Measurements from ENCODE around the gene NR0B1. TPM values are rescaled to one million over a fixed set of nuclear protein-coding genes. Genes with fewer than 3 reads are reported as not detected.

Gene NR0B1
- total RNA-seq, 4 donors from 2014 or later: not detected

DNA sequence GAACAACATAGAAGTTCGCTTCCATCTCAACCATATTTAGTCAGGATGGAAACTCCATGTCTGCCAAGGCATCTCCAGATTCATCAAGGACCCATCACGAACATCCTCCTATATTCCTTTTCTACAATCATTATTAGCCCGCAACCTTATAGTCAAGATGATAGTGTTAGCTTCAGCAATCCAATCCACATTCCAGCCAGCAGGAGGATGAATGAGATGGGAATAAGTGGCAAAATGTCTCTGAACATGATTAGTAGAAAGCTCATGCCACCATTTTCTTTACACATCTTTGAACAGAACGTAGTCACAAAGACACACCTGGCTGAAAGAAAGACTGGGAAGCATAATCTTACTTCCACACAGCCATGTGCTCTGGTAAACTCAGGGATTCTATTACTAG, 18.6 kb upstream of the NR0B1 start:
- Histone ChIP-seq H3K4me1 (no peaks in the 10 kb centered on the region), H3K4me3 (no peak overlapping the region), H3K27me3 (peaks cover 0 to 6% (median 0%) of the 10 kb centered on the region in 4 donors), H3K9me3 (no peaks in the 10 kb centered on the region), H3K27ac (replicated peaks in 1 of 4) (no peak overlapping the region), H3K36me3 (no peaks in the 10 kb centered on the region)
- no peak for DNase-seq (ENCODE audit: extremely low spot score)
- intact Hi-C loops (cut with DNase I): no loop called here
- TF ChIP-seq POLR2AphosphoS5 (IDR thresholded peaks at IDR 0.05): no peak
- TF ChIP-seq POLR2A (IDR thresholded peaks at IDR 0.05; ENCODE audit: low read depth): no peak
- TF ChIP-seq CTCF (IDR thresholded peaks at IDR 0.05): no peak
- no peak for TF ChIP-seq EP300 (IDR thresholded peaks at IDR 0.05)
- WGBS: 62% methylated on average over 4 of the region's 4 CpGs

DNA sequence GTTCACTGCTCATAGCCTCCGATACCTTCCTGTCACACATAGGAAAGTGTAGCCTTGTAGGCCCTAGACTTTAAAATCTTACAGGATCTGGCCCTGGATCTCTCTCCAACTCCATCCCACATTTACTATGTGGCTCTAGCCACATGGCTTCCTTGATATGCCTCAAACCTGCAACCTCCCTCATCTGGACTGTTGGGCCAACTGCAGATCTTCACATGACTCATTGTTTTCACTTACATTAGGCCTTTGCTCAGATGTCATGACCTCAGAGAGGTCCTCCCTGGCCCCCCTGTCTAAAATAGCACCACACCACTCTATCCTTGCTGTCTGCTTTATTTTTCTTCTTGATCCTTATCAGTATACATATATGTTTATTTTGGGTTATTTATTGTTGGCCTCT, 8.1 kb upstream of the NR0B1 start:
- intact Hi-C loops (cut with DNase I): no loop called here
- no peaks in the 10 kb centered on the region for H3K36me3 ChIP-seq
- no peaks in the 10 kb centered on the region for H3K27me3 ChIP-seq
- H3K27ac ChIP-seq (replicated peaks in 1 of 4): no peak overlapping the region
- TF ChIP-seq POLR2A (IDR thresholded peaks at IDR 0.05; ENCODE audit: low read depth) (no peak), CTCF (IDR thresholded peaks at IDR 0.05) (no peak), POLR2AphosphoS5 (IDR thresholded peaks at IDR 0.05) (no peak), EP300 (IDR thresholded peaks at IDR 0.05) (no peak)
- no peaks in the 10 kb centered on the region for H3K4me1 ChIP-seq
- WGBS: 100% methylated on average over 1 of the region's 1 CpG
- no peaks in the 10 kb centered on the region for H3K9me3 ChIP-seq
- no peak for DNase-seq (ENCODE audit: extremely low spot score)
- H3K4me3 ChIP-seq: no peak overlapping the region

DNA sequence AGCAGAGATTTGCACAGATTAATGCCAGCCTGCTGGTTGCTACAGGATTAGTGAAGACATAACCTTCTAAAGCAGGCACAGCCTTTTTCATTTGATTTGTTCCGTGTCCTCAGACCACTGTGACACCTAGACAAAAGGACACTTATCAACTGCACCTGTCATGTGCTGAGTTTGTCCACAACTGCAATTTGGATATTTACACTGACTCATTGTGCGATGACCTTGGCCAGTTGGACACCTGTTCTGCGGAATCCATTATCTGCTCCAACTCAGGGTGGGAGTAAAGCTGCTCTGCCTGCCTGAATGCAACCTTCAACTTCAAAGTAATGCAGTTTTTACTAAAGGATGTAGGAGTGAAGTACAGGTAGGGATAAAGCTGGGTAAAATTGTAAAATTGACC, 4.1 kb upstream of the NR0B1 start:
- H3K9me3 ChIP-seq: no peaks in the 10 kb centered on the region
- H3K27me3 ChIP-seq: peaks cover 0 to 12% (median 4%) of the 10 kb centered on the region in 4 donors
- H3K4me3 ChIP-seq: no peak overlapping the region
- TF ChIP-seq POLR2A (IDR thresholded peaks at IDR 0.05; ENCODE audit: low read depth) (no peak), POLR2AphosphoS5 (IDR thresholded peaks at IDR 0.05) (no peak), CTCF (IDR thresholded peaks at IDR 0.05) (no peak), EP300 (IDR thresholded peaks at IDR 0.05) (no peak)
- no peaks in the 10 kb centered on the region for H3K36me3 ChIP-seq
- intact Hi-C loops (cut with DNase I): no loop called here
- 94% methylated on average over 3 of the region's 3 CpGs for WGBS
- no peak overlapping the region for H3K27ac ChIP-seq (replicated peaks in 1 of 4)
- peaks cover 0 to 12% (median 10%) of the 10 kb centered on the region in 4 donors for H3K4me1 ChIP-seq
- no peak for DNase-seq (ENCODE audit: extremely low spot score)

DNA sequence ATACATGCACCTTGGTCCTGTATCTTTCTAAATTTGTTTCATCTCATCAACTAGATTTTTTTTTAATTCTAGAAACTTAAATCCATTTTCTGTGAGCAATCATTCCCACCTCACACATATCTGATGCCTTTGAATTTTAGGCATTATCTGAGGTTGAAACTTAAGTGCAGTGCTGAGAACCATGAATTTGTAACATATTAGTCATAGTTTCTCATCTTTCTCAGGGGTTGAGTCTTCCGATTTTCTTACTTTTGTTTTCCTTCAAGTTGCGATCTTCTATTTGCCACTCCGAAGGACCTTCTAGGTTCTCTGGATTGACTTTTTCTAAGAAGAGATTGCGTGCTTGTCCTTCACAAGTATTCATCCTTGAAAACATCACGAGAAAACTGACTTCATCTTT, 3.7 kb upstream of the NR0B1 start:
- Histone ChIP-seq H3K36me3 (no peaks in the 10 kb centered on the region), H3K4me3 (no peak overlapping the region), H3K27ac (replicated peaks in 1 of 4) (no peak overlapping the region), H3K9me3 (no peaks in the 10 kb centered on the region), H3K4me1 (peaks cover 0 to 16% (median 15%) of the 10 kb centered on the region in 4 donors), H3K27me3 (peaks cover 0 to 16% (median 5%) of the 10 kb centered on the region in 4 donors)
- DNase-seq (ENCODE audit: extremely low spot score): no peak
- intact Hi-C loops (cut with DNase I): no loop called here
- WGBS: 88% methylated on average over 5 of the region's 5 CpGs
- TF ChIP-seq POLR2A (IDR thresholded peaks at IDR 0.05; ENCODE audit: low read depth): no peak
- TF ChIP-seq POLR2AphosphoS5 (IDR thresholded peaks at IDR 0.05): no peak
- no peak for TF ChIP-seq EP300 (IDR thresholded peaks at IDR 0.05)
- TF ChIP-seq CTCF (IDR thresholded peaks at IDR 0.05): no peak

Data from esophagus muscularis mucosa (tissue), 4 donors.